Chondrocyte (in vitro differentiated cells): Measurements from ENCODE around the gene SLC25A19. TPM values are rescaled to one million over a fixed set of nuclear protein-coding genes. Genes with fewer than 3 reads are reported as not detected.

ENCODE experiments used
- DNase-seq: peaks from one replicate; pipeline ENCODE4 v3.0.0; 2021; ENCODE audit warnings: mixed read lengths, low spot score
- H3K27ac Mint-ChIP-seq: one replicate; pipeline ENCODE4 v1.8.0; 2021; ENCODE audit warnings: mild to moderate bottlenecking, moderate library complexity, mixed read lengths; ENCODE audit not compliant: unreplicated experiment
- H3K27me3 Mint-ChIP-seq: 2 replicates; pipeline ENCODE4 v1.8.0; 2021; ENCODE audit warnings: low read depth, mixed read lengths
- H3K36me3 Mint-ChIP-seq: 2 replicates; pipeline ENCODE4 v1.8.0; 2021; ENCODE audit warnings: low read depth, mixed read lengths
- H3K4me1 Mint-ChIP-seq: 2 replicates; pipeline ENCODE4 v1.8.0; 2021; ENCODE audit warnings: low read depth, mild to moderate bottlenecking, mixed read lengths
- H3K4me3 Mint-ChIP-seq: one replicate; pipeline ENCODE4 v1.8.0; 2021; ENCODE audit warnings: mild to moderate bottlenecking, moderate library complexity, mixed read lengths; ENCODE audit not compliant: unreplicated experiment
- H3K9me3 Mint-ChIP-seq: 2 replicates; pipeline ENCODE4 v1.8.0; 2021; ENCODE audit warnings: low read depth, mixed read lengths
- CTCF ChIP-seq: fragments of 200-600 bp; sonication (generic); IDR thresholded peaks from 2 replicates; pipeline ENCODE4 v1.5.0; 2021; ENCODE audit warnings: antibody characterized with exemption, mild to moderate bottlenecking, moderate library complexity
- total RNA-seq: library from RNA; stranded (reverse); gene quantifications from 3 replicates; pipeline ENCODE4 v1.2.1, GENCODE V29; 2021

SLC25A19 gene
- total RNA-seq, 1 donor from 2014 or later: 11.7 TPM

DNA sequence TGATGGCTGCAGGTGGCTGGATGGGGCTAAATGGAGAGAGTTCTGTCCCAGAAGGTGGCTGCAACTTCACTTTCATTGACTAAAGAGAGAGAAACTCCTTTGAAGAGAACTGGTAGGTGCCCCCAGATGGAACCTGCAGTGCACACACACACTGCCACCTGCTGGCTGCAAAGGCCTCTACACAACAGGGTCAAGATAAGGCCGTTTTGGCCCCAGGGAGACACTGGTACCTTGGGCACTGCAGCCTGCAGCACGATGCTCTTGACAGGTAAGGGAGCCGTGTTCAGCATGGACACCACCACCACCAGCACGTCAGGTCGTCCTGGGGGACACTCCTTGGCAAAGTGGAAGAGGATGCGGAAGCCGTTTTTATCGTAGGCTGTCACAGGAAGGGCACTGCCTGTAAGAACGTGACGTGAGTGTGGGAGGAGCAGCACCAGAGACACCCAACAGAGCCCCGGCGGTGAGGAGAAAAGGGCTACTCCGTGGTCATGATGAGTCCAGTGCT is 50.5 kb downstream of the SLC25A19 start:
- H3K27me3 Mint-ChIP-seq: no peaks in the 10 kb centered on the region
- H3K4me3 Mint-ChIP-seq: no peak overlapping the region
- no peaks in the 10 kb centered on the region for H3K9me3 Mint-ChIP-seq
- DNase-seq: no peak
- no peaks in the 10 kb centered on the region for H3K4me1 Mint-ChIP-seq
- H3K36me3 Mint-ChIP-seq: peaks cover 21% of the 10 kb centered on the region
- TF ChIP-seq CTCF: peak; percentile 86
- no peak overlapping the region for H3K27ac Mint-ChIP-seq

DNA sequence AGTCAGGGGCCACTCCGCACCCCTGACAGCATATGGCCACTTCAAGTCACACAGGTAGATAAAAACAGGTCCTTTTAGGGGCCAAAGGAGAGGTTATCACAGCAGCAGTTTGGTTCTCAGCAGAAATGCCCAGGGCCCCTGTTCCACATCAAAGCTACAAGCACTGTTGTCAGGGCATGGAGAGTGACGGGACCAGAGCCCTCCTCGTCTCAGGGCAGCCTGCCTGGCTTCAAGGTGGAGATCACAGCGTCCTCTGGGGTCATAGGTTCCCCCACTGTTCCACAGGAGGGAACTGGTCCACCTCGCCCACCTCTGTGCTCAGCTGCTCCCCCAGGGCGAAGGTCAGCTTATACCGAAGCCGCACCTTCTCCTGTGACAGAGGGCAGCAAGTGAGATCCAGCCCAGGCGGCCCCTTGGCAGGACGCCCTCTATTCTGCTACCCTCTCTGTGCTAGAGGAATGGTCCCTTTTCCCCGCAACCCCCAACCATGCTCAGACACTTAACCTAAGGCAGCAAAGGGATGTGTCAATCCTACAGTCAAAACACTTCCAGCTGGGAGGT is 51.1 kb downstream of the SLC25A19 start:
- no peak for TF ChIP-seq CTCF

GRCh38 chr17:75237100-75238014 is 51.9 kb downstream of the SLC25A19 start:
- H3K4me3 Mint-ChIP-seq: no peak overlapping the region
- H3K27ac Mint-ChIP-seq: peak overlapping the region; percentile 66
- H3K9me3 Mint-ChIP-seq: no peaks in the 10 kb centered on the region
- peaks cover 25% of the 10 kb centered on the region for H3K36me3 Mint-ChIP-seq
- no peaks in the 10 kb centered on the region for H3K27me3 Mint-ChIP-seq
- no peaks in the 10 kb centered on the region for H3K4me1 Mint-ChIP-seq
- no peak for TF ChIP-seq CTCF
- no peak for DNase-seq

More for the DNA sequence above, 51.1 kb downstream of the SLC25A19 start:
- DNase-seq: no peak
- Mint-ChIP-seq H3K4me3 (no peak overlapping the region), H3K27me3 (no peaks in the 10 kb centered on the region), H3K36me3 (peaks cover 20% of the 10 kb centered on the region), H3K9me3 (no peaks in the 10 kb centered on the region), H3K4me1 (no peaks in the 10 kb centered on the region), H3K27ac (no peak overlapping the region)

- Mint-ChIP-seq H3K4me3 (no peak overlapping the region), H3K9me3 (no peaks in the 10 kb centered on the region), H3K27ac (no peak overlapping the region), H3K4me1 (no peaks in the 10 kb centered on the region), H3K27me3 (no peaks in the 10 kb centered on the region), H3K36me3 (peaks cover 26% of the 10 kb centered on the region)
- DNase-seq: no peak
- no peak for TF ChIP-seq CTCF
These were observed 56.4 kb downstream of the SLC25A19 start for GRCh38 chr17:75232786-75233185.

DNA sequence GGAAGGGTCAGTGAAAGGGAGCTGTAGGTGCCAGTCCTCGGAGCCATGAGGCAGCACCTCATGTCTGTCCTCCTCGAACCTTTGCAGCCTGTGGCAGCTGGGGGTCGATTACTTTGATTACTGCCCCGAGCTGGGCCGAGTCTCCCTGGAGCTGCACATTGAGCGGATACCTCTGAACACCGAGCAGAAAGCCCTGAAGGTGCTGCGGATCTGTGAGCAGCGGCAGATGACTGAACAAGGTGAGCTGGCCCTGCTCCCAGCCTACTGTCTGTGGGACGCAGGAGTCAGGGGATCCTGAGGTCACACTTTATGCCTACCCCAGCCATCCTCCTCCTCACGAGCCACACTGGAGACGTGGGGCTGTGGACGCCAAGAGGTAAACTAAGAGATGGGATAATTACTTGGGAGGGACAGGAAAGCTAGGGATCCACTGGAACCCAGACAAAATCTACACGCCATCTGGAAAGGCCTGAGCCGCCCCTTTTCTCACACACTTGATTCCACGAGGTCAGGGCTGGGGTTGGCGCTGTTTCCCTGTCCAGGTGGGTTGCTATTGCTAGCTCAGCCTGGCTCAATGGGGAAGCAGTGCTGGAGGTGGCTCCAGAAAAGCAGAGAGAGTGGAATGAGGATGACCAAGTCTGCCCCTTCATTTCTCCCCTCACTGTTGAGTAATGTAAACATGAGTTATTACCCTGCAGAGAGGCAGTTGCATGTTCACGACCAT is 57.3 kb downstream of the SLC25A19 start:
- no peak overlapping the region for H3K4me3 Mint-ChIP-seq
- H3K27me3 Mint-ChIP-seq: no peaks in the 10 kb centered on the region
- DNase-seq: no peak
- TF ChIP-seq CTCF: no peak
- H3K4me1 Mint-ChIP-seq: no peaks in the 10 kb centered on the region
- H3K27ac Mint-ChIP-seq: no peak overlapping the region
- peaks cover 26% of the 10 kb centered on the region for H3K36me3 Mint-ChIP-seq
- no peaks in the 10 kb centered on the region for H3K9me3 Mint-ChIP-seq
